ENCODE data around the gene ZNRF3.

- TF ChIP-seq EZH2 (IDR thresholded peaks at IDR 0.05; ENCODE audit: low read length, unreplicated experiment) = no peak
- TF ChIP-seq, protein P1, sequence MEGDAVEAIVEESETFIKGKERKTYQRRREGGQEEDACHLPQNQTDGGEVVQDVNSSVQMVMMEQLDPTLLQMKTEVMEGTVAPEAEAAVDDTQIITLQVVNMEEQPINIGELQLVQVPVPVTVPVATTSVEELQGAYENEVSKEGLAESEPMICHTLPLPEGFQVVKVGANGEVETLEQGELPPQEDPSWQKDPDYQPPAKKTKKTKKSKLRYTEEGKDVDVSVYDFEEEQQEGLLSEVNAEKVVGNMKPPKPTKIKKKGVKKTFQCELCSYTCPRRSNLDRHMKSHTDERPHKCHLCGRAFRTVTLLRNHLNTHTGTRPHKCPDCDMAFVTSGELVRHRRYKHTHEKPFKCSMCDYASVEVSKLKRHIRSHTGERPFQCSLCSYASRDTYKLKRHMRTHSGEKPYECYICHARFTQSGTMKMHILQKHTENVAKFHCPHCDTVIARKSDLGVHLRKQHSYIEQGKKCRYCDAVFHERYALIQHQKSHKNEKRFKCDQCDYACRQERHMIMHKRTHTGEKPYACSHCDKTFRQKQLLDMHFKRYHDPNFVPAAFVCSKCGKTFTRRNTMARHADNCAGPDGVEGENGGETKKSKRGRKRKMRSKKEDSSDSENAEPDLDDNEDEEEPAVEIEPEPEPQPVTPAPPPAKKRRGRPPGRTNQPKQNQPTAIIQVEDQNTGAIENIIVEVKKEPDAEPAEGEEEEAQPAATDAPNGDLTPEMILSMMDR (conservative IDR thresholded peaks at IDR 0.05; ENCODE audit: low read depth, low read length) = no peak
- TF ChIP-seq EZH2phosphoT487 (IDR thresholded peaks at IDR 0.05; ENCODE audit: borderline replicate concordance, low read length) = no peak
These were observed 189.0 kb downstream of the ZNRF3 start for GRCh38 chr22:29072193-29072978.
